GM10248 (cell line): ENCODE data around the gene WDR76.
"Not testable (repeated sequence)": the region's sequence is repeated elsewhere in the genome, so short reads cannot be mapped to it uniquely, and the experiment has no call there.

Experiments
- CTCF ChIA-PET: fragments of 300-600 bp; sonication (Branson Sonifier 250); formaldehyde crosslinking; extraction: SDS; loops from one replicate; lab custom pipeline; 2021; ENCODE audit warnings: antibody characterized with exemption; lab: Yijun Ruan, JAX
- POLR2A ChIA-PET: fragments of 350-650 bp; sonication (Branson Sonifier 250); formaldehyde crosslinking; extraction: SDS; loops from one replicate; lab custom pipeline; 2020; ENCODE audit warnings: antibody characterized with exemption; lab: Yijun Ruan, JAX
- DNase-seq: peaks from one replicate; pipeline ENCODE4 v3.0.0; 2012; ENCODE audit errors: extremely low spot score
- CTCF ChIP-seq: IDR thresholded peaks from 2 replicates; pipeline ENCODE4 v1.5.1; 2012; ENCODE audit warnings: mild to moderate bottlenecking, low read depth; ENCODE audit errors: extremely low read depth, missing control alignments, control extremely low read depth

WDR76 gene

GRCh38 chr15:43845421-43845820 is 18.6 kb downstream of the WDR76 start:
- ChIA-PET POLR2A (no interaction called here), CTCF (interaction anchor here (1.2 to 1.5 kb wide), 2 partner anchors 8 kb away, joined by 3 read pairs; no protein-coding TSS in a partner anchor)
- TF ChIP-seq CTCF: no peak
- DNase-seq: no peak

GRCh38 chr15:43851251-43851650 is 24.4 kb downstream of the WDR76 start:
- CTCF ChIA-PET: interaction anchor here (1.3 kb wide), 1 partner anchor 10 kb away, joined by 3 read pairs; no protein-coding TSS in a partner anchor
- TF ChIP-seq CTCF: no peak
- POLR2A ChIA-PET: no interaction called here
- no peak for DNase-seq

GRCh38 chr15:43852607-43853006 is 25.8 kb downstream of the WDR76 start:
- ChIA-PET POLR2A (no interaction called here), CTCF (no interaction called here)
- TF ChIP-seq CTCF: no peak
- no peak for DNase-seq

GRCh38 chr15:43854801-43855200 is 28.0 kb downstream of the WDR76 start:
- POLR2A ChIA-PET: no interaction called here
- CTCF ChIA-PET: interaction anchor here (1.0 to 1.4 kb wide), 2 partner anchors 10 to 17 kb away, joined by 3 read pairs; no protein-coding TSS in a partner anchor
- TF ChIP-seq CTCF: no peak
- DNase-seq: no peak

- CTCF ChIA-PET: interaction anchor here (1.0 to 1.2 kb wide), 2 partner anchors 13 to 23 kb away, joined by 3 read pairs; no protein-coding TSS in a partner anchor
- POLR2A ChIA-PET: no interaction called here
- no peak for TF ChIP-seq CTCF
Measured at GRCh38 chr15:43859546-43859945, 32.7 kb downstream of the WDR76 start.

GRCh38 chr15:43866636-43867035 is 39.8 kb downstream of the WDR76 start:
- DNase-seq, POLR2A ChIA-PET: not testable (repeated sequence)
- CTCF ChIA-PET: interaction anchor here (0.9 kb wide), 1 partner anchor 10 kb away, joined by 3 read pairs; no protein-coding TSS in a partner anchor

More at GRCh38 chr15:43859546-43859945, 32.7 kb downstream of the WDR76 start:
- DNase-seq: no peak

- ChIA-PET POLR2A (no interaction called here), CTCF (interaction anchor here (0.9 to 1.2 kb wide), 2 partner anchors 9 to 37 kb away, joined by 3 read pairs; no protein-coding TSS in a partner anchor)
- DNase-seq: no peak
- no peak for TF ChIP-seq CTCF
Measured at GRCh38 chr15:43867096-43867495, 40.3 kb downstream of the WDR76 start.
